Liver (tissue), 3 donors: ENCODE measurements around the gene UNC93A.

Experiments used
- ATF3 ChIP-seq: IDR thresholded peaks from 2 replicates; pipeline ENCODE4 v1.6.1; 2016; ENCODE audit warnings: antibody characterized with exemption
- JUND ChIP-seq, 2 donors: IDR thresholded peaks; 2 replicates each; pipeline ENCODE4 v1.6.1; 2016; ENCODE audit warnings: antibody characterized with exemption in 2 of 2
- RAD21 ChIP-seq, 2 donors: IDR thresholded peaks; 2 replicates each; pipeline ENCODE4 v1.6.1; 2016; ENCODE audit warnings: antibody characterized with exemption in 2 of 2, mild to moderate bottlenecking in 2 of 2
- REST ChIP-seq: IDR thresholded peaks from 2 replicates; pipeline ENCODE4 v1.6.1; 2016; ENCODE audit warnings: antibody characterized with exemption, mild to moderate bottlenecking
- SP1 ChIP-seq: IDR thresholded peaks from 2 replicates; pipeline ENCODE4 v1.6.1; 2018; ENCODE audit warnings: antibody characterized with exemption, mild to moderate bottlenecking
- TAF1 ChIP-seq: conservative IDR thresholded peaks from 2 replicates; pipeline ENCODE4 v1.6.1; 2016; ENCODE audit warnings: antibody characterized with exemption, mild to moderate bottlenecking
- YY1 ChIP-seq: IDR thresholded peaks from 2 replicates; pipeline ENCODE4 v1.6.1; 2016; ENCODE audit warnings: antibody characterized with exemption, mild to moderate bottlenecking
- TF ChIP-seq, protein P1 (sequence below): fragments of 150-350 bp; IDR thresholded peaks from 2 replicates; pipeline ENCODE4 v1.5.1; 2017; ENCODE audit warnings: improper control_type of control experiment, low read depth, low read length; ENCODE audit not compliant: missing input control
- TF ChIP-seq, protein P2 (sequence below): IDR thresholded peaks from 2 replicates; pipeline ENCODE4 v1.6.1; 2016; ENCODE audit warnings: antibody characterized with exemption
- donor health status: healthy.
- donor health status: healthy.

DNA sequence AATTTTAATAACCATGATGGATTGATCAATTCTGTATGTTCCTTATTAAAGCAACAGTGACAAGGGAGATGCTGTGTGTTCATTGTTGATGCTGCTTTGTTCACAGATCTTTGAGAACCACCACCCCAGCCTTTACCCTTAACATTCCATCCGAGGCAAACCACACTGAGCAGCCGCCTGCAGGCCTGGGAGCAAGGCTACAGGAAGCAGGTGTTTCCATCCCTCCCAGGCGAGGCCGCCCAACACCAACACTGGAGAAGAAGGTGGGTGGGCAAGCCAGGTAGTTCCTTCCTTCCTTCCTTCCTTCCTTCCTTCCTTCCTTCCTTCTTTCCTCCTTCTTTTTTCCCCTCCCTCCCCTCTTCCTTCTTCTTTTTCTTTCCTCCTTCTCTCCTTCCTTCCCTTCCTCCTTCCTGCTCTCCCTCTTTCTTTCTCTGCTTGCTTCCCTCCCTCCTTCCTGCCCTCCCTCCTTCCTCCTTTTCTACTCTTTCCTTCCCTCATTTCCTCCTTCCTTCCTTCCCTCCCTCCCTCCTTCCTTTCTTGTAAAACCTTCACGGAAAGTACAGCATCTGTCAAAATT is 47.5 kb downstream of the UNC93A start:
- TF ChIP-seq, protein P1, sequence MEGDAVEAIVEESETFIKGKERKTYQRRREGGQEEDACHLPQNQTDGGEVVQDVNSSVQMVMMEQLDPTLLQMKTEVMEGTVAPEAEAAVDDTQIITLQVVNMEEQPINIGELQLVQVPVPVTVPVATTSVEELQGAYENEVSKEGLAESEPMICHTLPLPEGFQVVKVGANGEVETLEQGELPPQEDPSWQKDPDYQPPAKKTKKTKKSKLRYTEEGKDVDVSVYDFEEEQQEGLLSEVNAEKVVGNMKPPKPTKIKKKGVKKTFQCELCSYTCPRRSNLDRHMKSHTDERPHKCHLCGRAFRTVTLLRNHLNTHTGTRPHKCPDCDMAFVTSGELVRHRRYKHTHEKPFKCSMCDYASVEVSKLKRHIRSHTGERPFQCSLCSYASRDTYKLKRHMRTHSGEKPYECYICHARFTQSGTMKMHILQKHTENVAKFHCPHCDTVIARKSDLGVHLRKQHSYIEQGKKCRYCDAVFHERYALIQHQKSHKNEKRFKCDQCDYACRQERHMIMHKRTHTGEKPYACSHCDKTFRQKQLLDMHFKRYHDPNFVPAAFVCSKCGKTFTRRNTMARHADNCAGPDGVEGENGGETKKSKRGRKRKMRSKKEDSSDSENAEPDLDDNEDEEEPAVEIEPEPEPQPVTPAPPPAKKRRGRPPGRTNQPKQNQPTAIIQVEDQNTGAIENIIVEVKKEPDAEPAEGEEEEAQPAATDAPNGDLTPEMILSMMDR = no peak
- TF ChIP-seq SP1 (no peak), ATF3 (no peak), RAD21 (IDR thresholded peaks at IDR 0.05) (no peak), TAF1 (no peak), JUND (IDR thresholded peaks at IDR 0.05) (no peak), REST (no peak), YY1 (no peak)
- TF ChIP-seq, protein P2, sequence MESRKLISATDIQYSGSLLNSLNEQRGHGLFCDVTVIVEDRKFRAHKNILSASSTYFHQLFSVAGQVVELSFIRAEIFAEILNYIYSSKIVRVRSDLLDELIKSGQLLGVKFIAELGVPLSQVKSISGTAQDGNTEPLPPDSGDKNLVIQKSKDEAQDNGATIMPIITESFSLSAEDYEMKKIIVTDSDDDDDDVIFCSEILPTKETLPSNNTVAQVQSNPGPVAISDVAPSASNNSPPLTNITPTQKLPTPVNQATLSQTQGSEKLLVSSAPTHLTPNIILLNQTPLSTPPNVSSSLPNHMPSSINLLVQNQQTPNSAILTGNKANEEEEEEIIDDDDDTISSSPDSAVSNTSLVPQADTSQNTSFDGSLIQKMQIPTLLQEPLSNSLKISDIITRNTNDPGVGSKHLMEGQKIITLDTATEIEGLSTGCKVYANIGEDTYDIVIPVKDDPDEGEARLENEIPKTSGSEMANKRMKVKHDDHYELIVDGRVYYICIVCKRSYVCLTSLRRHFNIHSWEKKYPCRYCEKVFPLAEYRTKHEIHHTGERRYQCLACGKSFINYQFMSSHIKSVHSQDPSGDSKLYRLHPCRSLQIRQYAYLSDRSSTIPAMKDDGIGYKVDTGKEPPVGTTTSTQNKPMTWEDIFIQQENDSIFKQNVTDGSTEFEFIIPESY = no peak
